Measurements from ENCODE around the gene CD3E.
"Not testable (repeated sequence)": the region's sequence is repeated elsewhere in the genome, so short reads cannot be mapped to it uniquely, and the experiment has no call there.

The CD3E gene

DNA sequence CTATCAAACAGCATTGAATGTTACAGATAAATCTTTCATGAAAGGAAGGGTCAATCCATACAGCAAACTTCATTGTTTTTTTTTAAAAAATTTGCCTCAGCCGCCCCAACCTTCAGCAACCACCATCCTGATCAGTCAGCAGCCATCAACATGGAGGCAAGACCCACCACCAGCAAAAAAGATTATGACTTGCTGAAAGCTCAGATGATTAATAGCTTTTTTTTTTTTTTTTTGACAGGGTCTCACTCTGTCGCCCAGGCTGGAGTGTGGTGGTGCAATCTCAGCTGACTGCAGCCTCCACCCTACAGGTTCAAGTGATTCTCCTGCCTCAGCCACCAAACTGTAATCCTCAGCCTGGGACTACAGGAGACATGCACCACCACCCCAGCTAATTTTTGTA lies 18.0 kb upstream of the CD3E start:
- no peak for DNase-seq
- in situ Hi-C loops (cut with HindIII; ENCODE audit: low pct_ligation_motif_present, low pct_unique_long_range_greater_than_20kb, low sequenced_read_pairs), result no loop called here

DNA sequence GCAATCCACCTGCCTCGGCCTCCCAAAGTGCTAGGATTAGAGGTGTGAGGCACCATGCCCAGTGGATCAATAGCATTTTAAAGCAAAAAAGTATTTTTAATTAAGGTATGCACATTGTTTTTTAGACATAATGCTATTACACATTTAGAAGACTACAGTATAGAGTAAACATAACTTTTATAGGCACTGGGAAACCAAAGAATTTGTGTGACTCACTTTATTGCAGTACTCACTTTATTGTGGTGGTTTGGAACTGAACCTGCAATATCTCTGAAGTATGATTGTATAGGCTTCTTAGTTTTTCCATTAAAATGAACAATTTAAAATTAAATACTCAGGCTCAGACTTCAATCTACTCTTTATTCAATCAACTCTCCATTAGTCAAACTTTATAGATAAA lies 17.5 kb upstream of the CD3E start:
- peak; percentile 36 for DNase-seq
- in situ Hi-C loops (cut with HindIII; ENCODE audit: low pct_ligation_motif_present, low pct_unique_long_range_greater_than_20kb, low sequenced_read_pairs), result no loop called here

DNA sequence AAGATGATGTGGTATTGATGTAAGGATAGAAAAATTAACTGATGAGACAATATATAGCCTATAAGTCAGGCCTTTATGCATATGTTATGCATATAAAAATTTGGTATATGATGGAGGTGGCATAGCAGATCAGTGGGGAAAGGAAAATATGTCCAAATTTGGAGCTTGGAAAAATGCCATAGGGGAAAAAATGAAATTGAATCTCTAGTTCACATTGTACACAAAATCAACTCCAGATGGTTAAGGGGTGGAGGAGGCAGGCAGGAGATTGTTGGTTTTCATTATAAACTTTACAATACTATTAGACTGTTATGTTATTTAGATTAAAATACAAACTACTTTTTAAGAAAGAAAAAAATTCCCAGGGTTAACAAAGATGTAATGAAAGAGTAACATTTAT lies 15.1 kb upstream of the CD3E start:
- DNase-seq, result no peak
- in situ Hi-C loops (cut with HindIII; ENCODE audit: low pct_ligation_motif_present, low pct_unique_long_range_greater_than_20kb, low sequenced_read_pairs), result no loop called here

DNA sequence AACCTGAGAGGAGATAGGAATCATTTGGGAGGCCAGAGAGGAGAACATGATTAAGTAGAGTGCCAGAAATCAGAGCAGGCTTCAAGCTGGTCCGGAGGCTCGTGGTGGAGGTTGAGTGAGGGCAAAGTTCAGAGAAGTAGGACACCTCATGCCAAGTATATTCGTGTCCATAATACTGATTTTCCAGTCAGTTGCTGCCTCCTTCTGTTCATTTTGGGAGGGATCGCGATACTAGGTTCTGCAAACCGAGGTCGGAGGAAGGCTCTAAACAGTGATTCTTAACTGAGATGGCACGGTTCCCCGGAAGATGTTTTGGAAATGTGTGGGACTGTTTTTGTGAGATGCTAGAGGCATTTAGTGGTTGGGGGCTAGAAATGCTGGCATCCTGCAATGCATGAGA lies 13.6 kb upstream of the CD3E start:
- in situ Hi-C loops (cut with HindIII; ENCODE audit: low pct_ligation_motif_present, low pct_unique_long_range_greater_than_20kb, low sequenced_read_pairs), result no loop called here
- peak; percentile 57 for DNase-seq

DNA sequence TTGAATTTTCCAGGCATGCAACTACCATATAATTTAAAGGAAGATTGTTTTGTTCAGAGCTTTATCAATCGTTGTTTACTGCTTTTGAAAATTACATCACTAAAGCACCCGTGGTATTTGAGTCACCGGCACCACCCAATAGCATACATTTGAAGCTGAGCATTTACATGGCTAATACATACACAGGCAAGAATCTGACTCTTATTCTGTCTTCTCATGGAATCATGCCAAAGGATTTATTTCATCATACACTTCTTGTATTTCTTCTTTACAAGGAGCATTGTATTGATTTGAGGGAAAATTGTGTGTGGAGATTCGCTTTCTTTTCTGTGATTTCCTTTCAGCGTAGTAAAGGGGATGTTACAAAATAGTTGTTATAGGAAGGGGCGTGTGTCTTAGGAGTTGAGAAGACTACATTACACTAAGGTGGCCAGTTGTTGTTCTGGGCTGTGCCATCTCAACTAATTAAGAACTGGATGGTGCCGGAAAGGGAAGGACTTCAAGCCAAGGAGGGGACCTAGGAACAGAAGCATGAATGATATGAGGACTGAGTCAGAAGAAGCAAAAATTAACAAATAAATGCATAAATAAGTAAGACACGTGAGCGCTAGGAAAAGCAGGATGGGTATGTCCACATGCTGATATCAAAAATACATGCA lies 12.9 kb upstream of the CD3E start:
- in situ Hi-C loops (cut with HindIII; ENCODE audit: low pct_ligation_motif_present, low pct_unique_long_range_greater_than_20kb, low sequenced_read_pairs), result no loop called here
- DNase-seq, result no peak

DNA sequence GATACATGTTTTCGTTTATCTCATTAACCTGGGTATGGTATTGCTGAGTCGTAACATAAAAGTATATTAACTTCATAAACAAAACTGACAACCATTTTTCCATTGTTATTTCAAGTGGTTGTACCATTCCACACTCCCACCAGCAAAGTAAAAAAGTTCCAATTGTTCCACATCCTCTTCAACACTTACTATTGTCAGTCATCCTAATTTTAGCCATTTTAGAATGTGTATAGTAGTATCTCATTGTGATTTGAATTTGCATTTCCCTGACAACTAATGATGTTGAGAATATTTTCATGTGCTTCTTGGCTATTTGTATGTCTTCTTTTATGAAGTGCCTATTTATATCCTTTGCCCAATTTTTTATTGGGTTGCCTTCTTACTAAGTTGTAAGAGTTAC lies 10.5 kb upstream of the CD3E start:
- no peak for DNase-seq
- in situ Hi-C loops (cut with HindIII; ENCODE audit: low pct_ligation_motif_present, low pct_unique_long_range_greater_than_20kb, low sequenced_read_pairs), result no loop called here

DNA sequence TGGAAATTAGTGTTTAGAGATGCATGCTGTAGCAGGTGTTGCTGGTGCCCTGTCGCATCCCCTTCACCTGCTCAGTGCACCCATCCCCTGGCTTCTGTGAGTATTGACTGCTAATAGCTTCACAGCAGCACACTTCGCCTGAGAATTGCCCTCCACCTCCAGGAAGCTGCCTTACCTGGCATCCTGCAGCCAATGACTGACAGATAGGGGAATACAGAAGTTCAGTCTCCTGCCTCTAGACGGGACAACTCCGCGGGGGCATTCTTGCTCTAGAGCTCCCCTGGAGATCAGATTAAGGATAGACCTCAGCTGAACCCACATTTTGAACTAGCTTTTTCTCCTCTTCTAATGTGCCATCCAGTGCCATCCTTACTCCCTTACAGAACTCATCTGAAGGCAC lies 9.3 kb upstream of the CD3E start:
- no peak for DNase-seq
- in situ Hi-C loops (cut with HindIII; ENCODE audit: low pct_ligation_motif_present, low pct_unique_long_range_greater_than_20kb, low sequenced_read_pairs), result no loop called here

DNA sequence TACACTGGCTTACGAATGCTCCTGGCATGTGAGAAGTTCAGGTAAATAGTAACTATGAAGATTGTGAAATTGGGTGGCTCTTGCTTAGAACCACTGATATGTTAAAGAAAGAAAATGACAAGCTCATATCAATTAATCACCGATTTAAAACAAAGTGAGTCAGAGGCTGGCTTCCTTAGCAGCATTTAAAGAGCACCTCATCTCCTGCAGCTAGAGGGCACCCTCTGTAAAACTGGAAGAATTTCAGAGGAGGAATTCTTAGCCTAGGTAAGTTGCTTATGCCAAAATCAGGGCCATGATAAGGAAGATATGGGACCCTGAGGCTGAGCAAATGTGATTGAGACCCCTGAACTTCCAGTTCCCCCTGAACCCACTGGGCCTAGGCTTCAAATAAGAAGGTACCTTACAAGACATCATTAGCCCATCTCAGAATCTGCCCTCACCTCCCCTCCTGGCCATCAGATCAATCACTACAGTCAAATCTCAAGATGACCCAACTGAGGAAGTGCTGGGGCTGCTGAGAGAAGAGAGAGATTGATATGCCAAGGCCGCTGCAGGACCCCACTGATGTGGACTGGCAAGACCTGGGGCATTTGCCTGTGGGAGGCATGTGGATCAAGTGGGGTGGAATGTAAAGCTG lies 8.6 kb upstream of the CD3E start:
- peak; percentile 44 for DNase-seq
- in situ Hi-C loops (cut with HindIII; ENCODE audit: low pct_ligation_motif_present, low pct_unique_long_range_greater_than_20kb, low sequenced_read_pairs), result no loop called here

DNA sequence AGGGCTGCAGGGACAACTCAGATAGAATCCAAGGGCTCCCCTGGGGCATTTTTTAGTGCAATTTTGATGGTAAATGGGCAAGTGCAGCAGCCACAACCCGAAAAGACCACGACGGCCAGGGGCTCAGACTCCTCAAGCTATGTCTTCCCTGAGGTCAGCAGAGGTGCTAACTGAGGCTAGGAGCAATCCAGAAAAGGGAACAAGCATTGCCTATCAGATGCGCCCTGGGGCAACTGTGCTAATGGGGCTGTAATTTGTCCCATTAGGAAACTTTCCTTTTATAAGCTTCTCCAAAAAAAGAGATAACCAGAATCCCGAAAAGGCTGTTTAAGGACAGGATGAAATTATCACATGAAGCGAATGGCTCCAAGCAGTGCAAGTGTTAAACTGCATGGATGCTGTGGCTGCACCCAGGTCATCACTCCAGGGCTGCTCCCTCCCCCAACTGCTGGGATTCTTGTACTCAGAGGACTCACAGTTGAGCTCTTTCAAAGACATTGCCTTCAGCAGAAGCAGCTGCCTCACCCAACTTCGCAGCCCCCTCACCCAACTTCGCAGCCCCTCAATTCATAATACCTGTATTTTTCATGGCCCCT lies 2.8 kb upstream of the CD3E start:
- in situ Hi-C loops (cut with HindIII; ENCODE audit: low pct_ligation_motif_present, low pct_unique_long_range_greater_than_20kb, low sequenced_read_pairs), result no loop called here

DNA sequence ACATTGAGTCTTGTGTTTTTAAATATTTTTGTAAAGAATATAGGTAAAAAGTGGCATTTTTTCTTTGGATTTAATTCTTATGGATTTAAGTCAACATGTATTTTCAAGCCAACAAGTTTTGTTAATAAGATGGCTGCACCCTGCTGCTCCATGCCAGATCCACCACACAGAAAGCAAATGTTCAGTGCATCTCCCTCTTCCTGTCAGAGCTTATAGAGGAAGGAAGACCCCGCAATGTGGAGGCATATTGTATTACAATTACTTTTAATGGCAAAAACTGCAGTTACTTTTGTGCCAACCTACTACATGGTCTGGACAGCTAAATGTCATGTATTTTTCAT lies 333 bp upstream of the CD3E start:
- DNase-seq, result no peak
- in situ Hi-C loops (cut with HindIII; ENCODE audit: low pct_ligation_motif_present, low pct_unique_long_range_greater_than_20kb, low sequenced_read_pairs), result no loop called here

More for the DNA sequence above, 2.8 kb upstream of the CD3E start:
- DNase-seq, result no peak

DNA sequence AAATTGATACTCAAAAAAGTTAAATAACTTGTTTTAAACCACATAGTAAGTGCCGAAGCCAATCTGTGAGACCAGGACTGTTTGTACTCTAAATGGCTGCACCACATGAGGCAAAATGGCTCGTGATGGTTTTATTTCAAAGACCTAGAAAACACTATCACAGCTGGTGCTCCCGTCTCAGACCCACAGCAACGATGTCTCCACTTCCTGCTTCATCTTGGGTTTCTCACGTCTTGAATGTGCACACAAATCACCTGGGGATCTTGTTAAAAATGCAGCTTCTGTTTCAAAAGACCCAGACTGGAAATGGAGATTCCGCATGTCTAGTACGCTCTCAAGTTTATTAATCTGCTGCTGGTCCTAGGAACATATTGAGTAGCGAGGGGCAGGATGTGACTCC lies 1.2 kb downstream of the CD3E start:
- DNase-seq, result no peak
- in situ Hi-C loops (cut with HindIII; ENCODE audit: low pct_ligation_motif_present, low pct_unique_long_range_greater_than_20kb, low sequenced_read_pairs), result no loop called here

DNA sequence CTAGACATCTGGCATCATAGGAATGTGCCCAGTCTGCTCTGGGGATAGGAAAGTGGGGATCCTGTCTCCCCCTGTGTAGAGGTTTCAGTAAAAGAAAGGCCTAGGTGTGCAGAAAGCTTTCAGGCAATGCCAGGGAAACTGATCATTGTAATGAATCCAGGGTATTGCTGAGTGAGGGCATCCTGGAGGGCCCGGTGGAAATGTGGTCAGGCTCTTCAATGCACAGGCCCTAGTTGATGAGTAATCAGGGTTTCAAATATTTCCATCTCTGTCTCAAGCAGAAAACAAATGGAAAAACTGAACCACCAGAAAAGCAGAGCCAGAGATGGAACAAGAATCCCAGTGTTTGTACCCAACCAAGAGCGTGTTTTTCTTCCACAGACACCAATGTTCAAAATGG lies 2.0 kb downstream of the CD3E start:
- DNase-seq, result no peak
- in situ Hi-C loops (cut with HindIII; ENCODE audit: low pct_ligation_motif_present, low pct_unique_long_range_greater_than_20kb, low sequenced_read_pairs), result no loop called here

DNA sequence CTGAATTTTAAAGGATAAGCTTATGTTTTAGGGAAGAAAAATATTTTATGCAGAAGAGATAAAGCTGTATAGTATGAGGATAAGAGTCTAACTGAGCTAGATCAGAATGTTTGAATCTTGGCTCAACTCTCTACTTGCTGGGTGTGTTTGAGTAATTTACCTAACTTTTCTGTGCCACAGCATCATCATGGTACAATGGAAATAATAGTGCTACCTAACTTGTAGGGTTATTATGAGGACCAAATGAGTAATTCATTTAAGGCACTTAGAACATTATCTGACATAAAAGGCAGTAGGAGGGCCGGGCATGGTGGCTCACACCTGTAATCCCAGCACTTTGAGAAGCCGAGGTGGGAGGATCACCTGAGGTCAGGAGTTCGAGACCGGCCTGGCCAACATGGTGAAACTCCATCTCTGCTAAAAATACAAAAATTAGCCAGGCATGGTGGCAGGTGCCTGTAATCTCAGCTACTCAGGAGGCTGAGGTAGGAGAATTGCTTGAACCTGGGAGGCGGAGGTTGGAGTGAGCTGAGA lies 4.5 kb downstream of the CD3E start:
- DNase-seq; in situ Hi-C loops (cut with HindIII; ENCODE audit: low pct_ligation_motif_present, low pct_unique_long_range_greater_than_20kb, low sequenced_read_pairs): not testable (repeated sequence)

DNA sequence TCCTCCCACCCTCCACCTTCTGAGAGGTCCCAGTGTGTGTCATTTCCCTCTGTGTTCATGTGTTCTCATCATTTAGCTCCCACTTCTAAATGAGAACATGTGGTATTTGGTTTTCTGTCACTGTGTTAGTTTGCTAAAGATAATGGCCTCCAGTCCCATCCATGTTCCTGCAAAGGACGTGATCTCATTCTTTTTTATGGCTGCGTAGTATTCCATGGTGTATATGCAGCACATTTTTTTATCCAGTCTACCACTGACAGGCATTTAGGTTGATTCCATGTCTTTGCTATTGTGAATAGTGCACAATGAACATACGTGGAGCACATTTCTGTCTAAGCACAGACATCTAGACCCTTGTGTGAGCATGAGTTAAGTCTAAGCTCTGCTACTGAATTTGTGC lies 5.7 kb downstream of the CD3E start:
- in situ Hi-C loops (cut with HindIII; ENCODE audit: low pct_ligation_motif_present, low pct_unique_long_range_greater_than_20kb, low sequenced_read_pairs), result no loop called here
- DNase-seq, result no peak

DNA sequence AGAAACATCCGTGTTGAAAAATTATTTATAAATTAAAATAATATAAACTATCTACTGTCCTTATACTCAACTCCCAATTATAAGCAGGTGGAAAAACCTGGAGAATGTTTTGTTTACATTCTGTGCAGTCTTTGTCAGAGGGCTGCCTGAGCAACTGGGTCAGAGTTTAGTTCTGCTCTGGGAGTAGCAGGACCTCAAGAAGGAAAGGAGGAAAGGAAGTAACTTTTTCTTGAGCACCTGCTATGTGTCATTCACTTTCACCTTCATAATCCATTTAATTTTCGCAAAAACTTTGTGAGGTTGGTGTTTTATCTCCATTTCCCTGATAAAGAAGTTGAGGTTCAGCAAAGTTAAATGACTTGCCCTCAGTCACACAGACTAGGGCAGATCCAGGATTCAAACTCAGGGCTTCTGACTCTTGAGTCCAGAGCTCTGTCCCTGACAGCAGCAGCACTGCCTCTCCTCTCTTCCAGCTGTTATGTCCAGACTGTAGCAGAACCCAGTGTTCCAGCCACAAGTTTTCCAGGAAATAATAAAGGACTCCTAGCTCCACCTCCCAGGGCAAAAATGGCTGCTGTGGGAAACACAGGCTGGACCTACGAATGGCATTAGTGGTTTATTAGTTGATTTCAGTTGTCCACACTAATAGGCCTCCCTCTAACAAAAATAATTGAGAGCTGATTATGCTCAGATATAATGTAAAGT lies 6.4 kb downstream of the CD3E start:
- in situ Hi-C loops (cut with HindIII; ENCODE audit: low pct_ligation_motif_present, low pct_unique_long_range_greater_than_20kb, low sequenced_read_pairs), result no loop called here
- no peak for DNase-seq

DNA sequence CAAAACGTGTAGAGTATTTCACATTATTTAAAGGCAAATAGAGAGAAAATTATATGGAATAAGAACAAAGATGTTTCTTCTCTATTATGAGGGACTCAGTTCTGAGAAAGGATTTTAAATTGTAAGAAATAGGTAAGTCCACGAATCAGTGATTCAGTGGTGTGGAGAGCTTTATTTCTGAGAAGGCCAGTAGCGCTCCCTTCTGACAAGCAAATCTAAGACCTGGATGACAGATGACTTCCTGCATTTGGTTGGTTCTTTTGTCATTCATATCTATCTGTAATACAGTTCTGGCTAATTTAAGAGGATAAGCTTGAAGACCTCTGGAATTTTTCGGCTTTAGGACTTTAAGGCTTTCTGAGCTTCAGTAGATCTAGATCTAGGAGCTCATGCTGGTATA lies 7.0 kb downstream of the CD3E start:
- no peak for DNase-seq
- in situ Hi-C loops (cut with HindIII; ENCODE audit: low pct_ligation_motif_present, low pct_unique_long_range_greater_than_20kb, low sequenced_read_pairs), result no loop called here

DNA sequence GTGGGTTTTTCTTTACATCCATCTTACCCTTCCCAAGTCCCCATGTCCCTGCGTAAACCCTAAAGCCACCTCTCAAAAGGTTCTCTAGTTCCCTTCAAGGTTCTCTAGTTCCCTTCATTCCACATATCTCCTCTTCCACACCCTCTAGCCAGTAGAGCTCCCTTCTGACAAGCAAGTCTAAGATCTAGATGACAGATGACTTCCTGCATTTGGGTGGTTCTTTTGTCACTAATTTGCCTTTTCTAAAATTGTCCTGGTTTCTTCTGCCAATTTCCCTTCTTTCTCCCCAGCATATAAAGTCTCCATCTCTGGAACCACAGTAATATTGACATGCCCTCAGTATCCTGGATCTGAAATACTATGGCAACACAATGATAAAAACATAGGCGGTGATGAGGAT lies 7.8 kb downstream of the CD3E start:
- no peak for DNase-seq
- in situ Hi-C loops (cut with HindIII; ENCODE audit: low pct_ligation_motif_present, low pct_unique_long_range_greater_than_20kb, low sequenced_read_pairs), result no loop called here

DNA sequence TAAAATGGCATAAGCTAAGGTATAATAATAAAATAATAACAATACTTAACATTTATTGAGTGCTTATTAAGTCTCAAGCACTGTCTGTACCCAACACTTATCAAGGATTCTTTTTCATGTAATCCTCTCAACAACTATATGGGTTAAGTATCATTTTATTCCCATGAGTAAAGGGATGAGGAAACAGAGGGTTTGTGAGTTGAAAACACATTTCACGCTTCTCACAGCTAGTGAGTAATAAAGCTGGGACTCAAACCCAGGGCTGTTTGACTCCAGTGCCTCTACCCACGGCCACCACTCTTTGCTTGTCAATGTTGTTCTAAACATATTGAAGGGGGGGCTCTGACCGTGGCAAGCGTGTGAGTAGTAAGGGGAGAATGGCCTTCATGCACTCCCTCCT lies 8.7 kb downstream of the CD3E start:
- no peak for DNase-seq
- in situ Hi-C loops (cut with HindIII; ENCODE audit: low pct_ligation_motif_present, low pct_unique_long_range_greater_than_20kb, low sequenced_read_pairs), result no loop called here

DNA sequence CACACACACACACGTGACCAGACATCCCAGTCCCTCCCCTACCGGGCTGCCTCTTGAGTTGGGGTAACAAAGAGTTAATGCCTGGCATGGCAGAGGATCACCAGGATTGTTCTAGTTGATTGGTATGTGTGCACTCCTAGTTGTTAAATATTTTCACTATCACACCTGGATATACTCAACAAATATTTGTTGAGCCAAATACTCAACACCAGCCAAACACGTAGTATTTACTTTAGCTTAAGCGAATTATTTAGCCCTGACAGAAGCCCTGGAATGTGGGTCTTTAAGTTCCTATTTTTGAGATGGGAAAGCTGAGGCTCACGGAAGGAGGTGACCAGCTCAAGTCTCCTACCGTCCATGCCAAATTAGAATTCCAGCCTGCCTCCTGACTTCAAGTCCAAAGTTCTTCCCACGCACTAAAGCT lies 10.5 kb downstream of the CD3E start:
- DNase-seq, result no peak
- in situ Hi-C loops (cut with HindIII; ENCODE audit: low pct_ligation_motif_present, low pct_unique_long_range_greater_than_20kb, low sequenced_read_pairs), result no loop called here

DNA sequence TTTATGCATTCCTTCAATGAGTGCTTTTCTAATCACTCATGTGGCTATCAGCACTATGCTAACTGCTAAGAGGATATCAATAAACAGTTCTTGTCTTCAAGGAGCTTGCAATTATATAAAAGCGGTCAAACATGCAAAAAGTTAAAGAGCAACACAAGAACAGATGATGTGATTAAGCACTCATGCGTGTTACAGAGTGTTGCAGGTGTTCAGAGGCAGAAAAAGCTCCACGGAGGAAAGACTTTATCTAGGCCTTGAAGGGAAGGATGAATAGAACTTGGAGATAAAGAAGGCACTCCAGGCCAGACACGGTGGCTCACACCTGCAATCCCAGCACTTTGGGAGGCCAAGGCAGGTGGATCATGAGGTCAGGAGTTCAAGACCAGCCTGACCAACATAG lies 13.6 kb downstream of the CD3E start:
- in situ Hi-C loops (cut with HindIII; ENCODE audit: low pct_ligation_motif_present, low pct_unique_long_range_greater_than_20kb, low sequenced_read_pairs), result no loop called here
- DNase-seq, result no peak

All from ACHN (cell line).